ENCODE data around the gene ORC5.

- TF ChIP-seq CTCF (IDR thresholded peaks at IDR 0.05 in 8 of 11, conservative IDR thresholded peaks at IDR 0.05 in 3 of 11) (no peak), POLR2AphosphoS5 (IDR thresholded peaks at IDR 0.05) (no peak)
Observed at GRCh38 chr7:104130726-104131125, 77.1 kb downstream of the ORC5 start.
